T-cell (primary cell): ENCODE data around the gene APCDD1. TPM values are rescaled to one million over a fixed set of nuclear protein-coding genes. Genes with fewer than 3 reads are reported as not detected.
"Not testable (repeated sequence)": the region's sequence is repeated elsewhere in the genome, so short reads cannot be mapped to it uniquely, and the experiment has no call there.

Source experiments
- ATAC-seq, 4 experiments: fragments of 200-7000 bp in 3 of 4; fragments of 150-1000 bp in 1 of 4; cut with Tn5 transposase; replicated peaks in 1 of 4; 1 replicate in 3 of 4; 2 replicates in 1 of 4; pipeline ENCODE4 v1.10.0; 2021; ENCODE audit warnings: moderate library complexity in 3 of 4, mild to moderate bottlenecking in 2 of 4, moderate number of reproducible peaks in 1 of 4
- CTCF ChIA-PET, 2 donors: fragments of 300-600 bp; sonication (Branson Sonifier 250); formaldehyde crosslinking; loops; one replicate each; lab custom pipeline; 2022; ENCODE audit warnings: antibody characterized with exemption in 2 of 2; lab: Charles Lee
- POLR2A ChIA-PET, 2 donors: fragments of 300-600 bp; sonication (Branson Sonifier 250); formaldehyde crosslinking; loops; one replicate each; lab custom pipeline; 2022; ENCODE audit warnings: antibody characterized with exemption in 2 of 2; lab: Charles Lee
- DNase-seq, 35 experiments: peaks; one replicate each; pipeline versions ENCODE4 v3.0.0 to v3.0.0-alpha.2; 2013 to 2023
- H3K27ac ChIP-seq: one replicate; pipeline ENCODE4 v1.5.1; 2013; ENCODE audit warnings: low read length
- H3K27me3 ChIP-seq, 2 experiments: replicated peaks in 1 of 2; 1 replicate in 1 of 2; 2 replicates in 1 of 2; pipeline versions ENCODE4 v1.6.1 to v1.7.0; 2013; ENCODE audit warnings: low read length in 1 of 2, mixed read lengths in 1 of 2; ENCODE audit not compliant: control insufficient read depth in 2 of 2, insufficient read depth in 2 of 2; ENCODE audit errors: extremely low read depth in 1 of 2
- H3K36me3 ChIP-seq, 2 donors: 1 replicate in 1 of 2; 2 replicates in 1 of 2; pipeline versions ENCODE4 v1.6.1 to v1.7.0; 2013; ENCODE audit warnings: low read length in 1 of 2; ENCODE audit not compliant: control insufficient read depth in 2 of 2, insufficient read depth in 1 of 2; ENCODE audit errors: extremely low read depth in 1 of 2
- H3K4me1 ChIP-seq, 2 experiments: 1 replicate in 1 of 2; 2 replicates in 1 of 2; pipeline versions ENCODE4 v1.6.1 to v1.7.0; 2013; ENCODE audit warnings: low read length in 2 of 2, mixed read lengths in 1 of 2; ENCODE audit not compliant: insufficient read depth in 2 of 2, control insufficient read depth in 1 of 2; ENCODE audit errors: extremely low read depth in 1 of 2
- H3K4me3 ChIP-seq, 2 donors: 1 replicate in 1 of 2; 2 replicates in 1 of 2; pipeline versions ENCODE4 v1.5.1 to v1.7.0; 2013; ENCODE audit warnings: mild to moderate bottlenecking in 2 of 2, low read length in 1 of 2, moderate library complexity in 1 of 2; ENCODE audit not compliant: control insufficient read depth in 1 of 2; ENCODE audit errors: extremely low read depth in 1 of 2
- H3K9me3 ChIP-seq: 2 replicates; pipeline ENCODE4 v1.7.0; 2013
- H3K27ac Mint-ChIP-seq, 2 donors: one replicate each; pipeline ENCODE4 v1.8.0; 2020 to 2021; ENCODE audit warnings: mild to moderate bottlenecking in 2 of 2, mixed read lengths in 2 of 2
- H3K27me3 Mint-ChIP-seq, 2 donors: one replicate each; pipeline ENCODE4 v1.8.0; 2021 to 2022; ENCODE audit warnings: mixed read lengths in 2 of 2
- H3K36me3 Mint-ChIP-seq: one replicate; pipeline ENCODE4 v1.8.0; 2021; ENCODE audit warnings: mixed read lengths
- H3K4me1 Mint-ChIP-seq, 3 donors: one replicate each; pipeline ENCODE4 v1.8.0; 2020 to 2022; ENCODE audit warnings: mixed read lengths in 3 of 3, mild to moderate bottlenecking in 1 of 3
- H3K4me3 Mint-ChIP-seq, 3 donors: one replicate each; pipeline ENCODE4 v1.8.0; 2020 to 2022; ENCODE audit warnings: mild to moderate bottlenecking in 3 of 3, mixed read lengths in 3 of 3, moderate library complexity in 3 of 3
- H3K9me3 Mint-ChIP-seq, 3 donors: one replicate each; pipeline ENCODE4 v1.8.0; 2020 to 2022; ENCODE audit warnings: mixed read lengths in 3 of 3
- WGBS: methylation state at CpG from one replicate; pipeline ENCODE4 v1.1.5; 2013; ENCODE audit warnings: missing lambda C conversion rate; ENCODE audit not compliant: insufficient coverage; 5-methylcytosine and 5-hydroxymethylcytosine counted together
- total RNA-seq, 35 experiments: library from RNA in 6 of 35; stranded (reverse) in 6 of 35; fragments of 120-200 nt in 1 of 35; gene quantifications; one replicate each; pipeline versions ENCODE4 v1.2.1 to v1.2.4 and lab custom pipeline; 2013 to 2026

The APCDD1 gene
- total RNA-seq, 5 donors from 2014 or later (not counting 1 experiment from before 2014, with no cell fraction given): 0.32 to 0.62 (median 0.38) TPM; not detected in 2

- ATAC-seq (peak in 1 of 4 experiments; percentile 64), DNase-seq (peak in 1 of 35 experiments; percentile 13)
- H3K27me3 ChIP-seq: peaks cover 0 to 2% of the 10 kb centered on the region in 2 experiments
- H3K27me3 Mint-ChIP-seq: peaks cover 5 to 15% of the 10 kb centered on the region in 2 donors
- no peak overlapping the region for H3K4me3 ChIP-seq
- WGBS: no CpG with 5 or more reads among the region's 6 CpGs
- no peaks in the 10 kb centered on the region for H3K36me3 Mint-ChIP-seq
- peaks cover 0 to 3% (median 0%) of the 10 kb centered on the region in 3 donors for H3K9me3 Mint-ChIP-seq
- ChIA-PET POLR2A (no interaction called here), CTCF (no interaction called here)
- no peaks in the 10 kb centered on the region for H3K36me3 ChIP-seq
- no peak overlapping the region for H3K27ac ChIP-seq
- H3K4me1 ChIP-seq: peaks cover 0 to 8% of the 10 kb centered on the region in 2 experiments
- H3K4me3 Mint-ChIP-seq: no peak overlapping the region
- H3K9me3 ChIP-seq: no peaks in the 10 kb centered on the region
- H3K27ac Mint-ChIP-seq: no peak overlapping the region
- H3K4me1 Mint-ChIP-seq: peaks cover 0 to 8% (median 6%) of the 10 kb centered on the region in 3 donors
Measured at GRCh38 chr18:10499230-10499629, 44.8 kb downstream of the APCDD1 start.

GRCh38 chr18:10500038-10500437 lies 45.6 kb downstream of the APCDD1 start:
- H3K36me3 ChIP-seq: no peaks in the 10 kb centered on the region
- ATAC-seq: no peak

GRCh38 chr18:10504723-10505122 lies 50.3 kb downstream of the APCDD1 start:
- Mint-ChIP-seq H3K36me3 (no peaks in the 10 kb centered on the region), H3K4me3 (no peak overlapping the region), H3K9me3 (peaks cover 10 to 19% (median 18%) of the 10 kb centered on the region in 3 donors), H3K4me1 (no peaks in the 10 kb centered on the region), H3K27me3 (peaks cover 13 to 17% of the 10 kb centered on the region in 2 donors), H3K27ac (no peak overlapping the region)
- DNase-seq: no peak
- H3K27ac ChIP-seq: no peak overlapping the region
- H3K4me1 ChIP-seq: no peaks in the 10 kb centered on the region
- ATAC-seq: no peak
- ChIA-PET POLR2A (no interaction called here), CTCF (no interaction called here)
- WGBS: no CpG with 5 or more reads among the region's 1 CpG
- H3K27me3 ChIP-seq: peaks cover 0 to 6% of the 10 kb centered on the region in 2 experiments
- no peaks in the 10 kb centered on the region for H3K9me3 ChIP-seq
- no peak overlapping the region for H3K4me3 ChIP-seq
- H3K36me3 ChIP-seq: no peaks in the 10 kb centered on the region

More at GRCh38 chr18:10500038-10500437, 45.6 kb downstream of the APCDD1 start:
- no peaks in the 10 kb centered on the region for H3K36me3 Mint-ChIP-seq
- peaks cover 0 to 8% (median 6%) of the 10 kb centered on the region in 3 donors for H3K4me1 Mint-ChIP-seq
- ChIA-PET POLR2A (no interaction called here), CTCF (interaction anchor here in 1 of 2 donors (0.6 kb wide), 1 partner anchor 530 kb away, joined by 3 read pairs; no protein-coding TSS in a partner anchor)
- WGBS: no CpG with 5 or more reads among the region's 2 CpGs
- DNase-seq: no peak
- Histone ChIP-seq H3K9me3 (no peaks in the 10 kb centered on the region), H3K27ac (no peak overlapping the region), H3K27me3 (peaks cover 0 to 4% of the 10 kb centered on the region in 2 experiments), H3K4me3 (no peak overlapping the region), H3K4me1 (peaks cover 0 to 8% of the 10 kb centered on the region in 2 experiments)
- no peak overlapping the region for H3K27ac Mint-ChIP-seq
- peaks cover 3 to 6% (median 4%) of the 10 kb centered on the region in 3 donors for H3K9me3 Mint-ChIP-seq
- peaks cover 10 to 19% of the 10 kb centered on the region in 2 donors for H3K27me3 Mint-ChIP-seq
- no peak overlapping the region for H3K4me3 Mint-ChIP-seq

GRCh38 chr18:10505892-10506291 lies 51.5 kb downstream of the APCDD1 start:
- H3K27ac ChIP-seq, H3K4me1 Mint-ChIP-seq, POLR2A ChIA-PET, DNase-seq, CTCF ChIA-PET, H3K9me3 ChIP-seq, H3K4me3 ChIP-seq, H3K36me3 Mint-ChIP-seq, H3K4me3 Mint-ChIP-seq, H3K27me3 ChIP-seq, ATAC-seq, H3K27ac Mint-ChIP-seq, H3K36me3 ChIP-seq, H3K4me1 ChIP-seq: not testable (repeated sequence)
- peaks cover 14 to 17% of the 10 kb centered on the region in 2 donors for H3K27me3 Mint-ChIP-seq
- H3K9me3 Mint-ChIP-seq: peaks cover 7 to 19% (median 18%) of the 10 kb centered on the region in 3 donors
- WGBS: no CpG with 5 or more reads among the region's 19 CpGs

GRCh38 chr18:10508591-10508990 lies 54.2 kb downstream of the APCDD1 start:
- no peaks in the 10 kb centered on the region for H3K36me3 ChIP-seq
- no peak overlapping the region for H3K27ac ChIP-seq
- H3K4me1 ChIP-seq: no peaks in the 10 kb centered on the region
- H3K27me3 Mint-ChIP-seq: peaks cover 17 to 21% of the 10 kb centered on the region in 2 donors
- no peak overlapping the region for H3K4me3 ChIP-seq
- no peaks in the 10 kb centered on the region for H3K36me3 Mint-ChIP-seq
- POLR2A ChIA-PET: no interaction called here
- ATAC-seq: no peak
- no peak overlapping the region for H3K27ac Mint-ChIP-seq
- H3K9me3 Mint-ChIP-seq: peaks cover 7 to 19% (median 18%) of the 10 kb centered on the region in 3 donors
- peaks cover 0 to 15% of the 10 kb centered on the region in 2 experiments for H3K27me3 ChIP-seq
- DNase-seq: no peak
- H3K4me3 Mint-ChIP-seq: no peak overlapping the region
- CTCF ChIA-PET: no interaction called here
- H3K9me3 ChIP-seq: no peaks in the 10 kb centered on the region
- no peaks in the 10 kb centered on the region for H3K4me1 Mint-ChIP-seq

GRCh38 chr18:10511236-10511635 lies 56.8 kb downstream of the APCDD1 start:
- H3K4me1 ChIP-seq: no peaks in the 10 kb centered on the region
- H3K9me3 ChIP-seq: no peaks in the 10 kb centered on the region
- Mint-ChIP-seq H3K27me3 (peaks cover 23 to 35% of the 10 kb centered on the region in 2 donors), H3K4me3 (no peak overlapping the region), H3K36me3 (no peaks in the 10 kb centered on the region), H3K9me3 (peaks cover 7 to 13% (median 12%) of the 10 kb centered on the region in 3 donors), H3K4me1 (no peaks in the 10 kb centered on the region), H3K27ac (no peak overlapping the region)
- H3K27ac ChIP-seq: no peak overlapping the region
- DNase-seq (no peak), ATAC-seq (no peak)
- no peaks in the 10 kb centered on the region for H3K36me3 ChIP-seq
- H3K4me3 ChIP-seq: no peak overlapping the region
- 80% methylated on average over 1 of the region's 2 CpGs for WGBS
- peaks cover 0 to 25% of the 10 kb centered on the region in 2 experiments for H3K27me3 ChIP-seq
- ChIA-PET POLR2A (no interaction called here), CTCF (no interaction called here)
